ENCODE results near the gene GRIK5. TPM values are rescaled to one million over a fixed set of nuclear protein-coding genes. Genes with fewer than 3 reads are reported as not detected.
A peak's percentile ranks its signal among the peaks of the same experiment; 100 is the strongest.

GRIK5 gene, protein sequence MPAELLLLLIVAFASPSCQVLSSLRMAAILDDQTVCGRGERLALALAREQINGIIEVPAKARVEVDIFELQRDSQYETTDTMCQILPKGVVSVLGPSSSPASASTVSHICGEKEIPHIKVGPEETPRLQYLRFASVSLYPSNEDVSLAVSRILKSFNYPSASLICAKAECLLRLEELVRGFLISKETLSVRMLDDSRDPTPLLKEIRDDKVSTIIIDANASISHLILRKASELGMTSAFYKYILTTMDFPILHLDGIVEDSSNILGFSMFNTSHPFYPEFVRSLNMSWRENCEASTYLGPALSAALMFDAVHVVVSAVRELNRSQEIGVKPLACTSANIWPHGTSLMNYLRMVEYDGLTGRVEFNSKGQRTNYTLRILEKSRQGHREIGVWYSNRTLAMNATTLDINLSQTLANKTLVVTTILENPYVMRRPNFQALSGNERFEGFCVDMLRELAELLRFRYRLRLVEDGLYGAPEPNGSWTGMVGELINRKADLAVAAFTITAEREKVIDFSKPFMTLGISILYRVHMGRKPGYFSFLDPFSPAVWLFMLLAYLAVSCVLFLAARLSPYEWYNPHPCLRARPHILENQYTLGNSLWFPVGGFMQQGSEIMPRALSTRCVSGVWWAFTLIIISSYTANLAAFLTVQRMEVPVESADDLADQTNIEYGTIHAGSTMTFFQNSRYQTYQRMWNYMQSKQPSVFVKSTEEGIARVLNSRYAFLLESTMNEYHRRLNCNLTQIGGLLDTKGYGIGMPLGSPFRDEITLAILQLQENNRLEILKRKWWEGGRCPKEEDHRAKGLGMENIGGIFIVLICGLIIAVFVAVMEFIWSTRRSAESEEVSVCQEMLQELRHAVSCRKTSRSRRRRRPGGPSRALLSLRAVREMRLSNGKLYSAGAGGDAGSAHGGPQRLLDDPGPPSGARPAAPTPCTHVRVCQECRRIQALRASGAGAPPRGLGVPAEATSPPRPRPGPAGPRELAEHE
- total RNA-seq = under 1 TPM; 0.58 to 0.74 TPM

DNA sequence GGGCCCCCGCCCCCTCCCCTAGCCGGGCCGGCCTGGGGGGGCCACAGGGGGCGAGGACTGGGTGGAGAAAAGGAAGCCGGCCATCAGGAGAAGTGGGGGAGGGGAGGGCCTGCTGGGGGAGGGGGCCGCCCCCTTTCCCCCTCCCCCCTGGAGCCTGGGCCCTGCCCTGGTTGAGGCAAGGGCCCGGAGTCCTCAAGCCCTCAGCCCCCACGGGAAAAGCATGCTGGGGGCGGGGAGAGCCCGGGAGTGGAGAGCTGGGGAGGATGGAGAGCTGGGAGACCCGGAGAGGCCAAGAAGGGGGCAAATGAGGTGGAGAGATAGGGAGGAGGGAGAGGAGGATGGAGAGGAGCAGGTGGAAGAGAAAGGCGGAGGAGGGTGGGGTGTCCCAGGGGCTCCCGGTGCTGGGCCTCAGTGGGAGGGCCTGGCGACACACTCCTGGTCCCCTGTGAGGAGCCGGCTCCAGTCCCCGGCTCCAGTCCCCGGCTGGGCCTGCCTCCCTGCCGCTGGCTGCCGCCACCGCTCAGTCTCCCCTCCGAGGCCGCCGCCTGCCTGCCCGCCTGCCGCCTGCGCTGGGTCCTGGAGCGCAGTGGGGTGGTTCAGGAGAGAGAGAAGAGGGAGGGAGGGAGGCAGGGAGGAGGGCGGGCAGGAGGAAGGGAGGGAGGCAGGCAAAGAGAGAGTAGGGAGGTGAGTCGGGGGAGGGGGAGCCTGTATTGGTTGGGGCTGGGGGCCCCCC is at the start of gene GRIK5:
Gene GRIK5, minus strand, starts transcription at position 588 of the 733 bp plus-strand sequence. CDS start 4,436 bp downstream, outside the sequence.
- Mint-ChIP-seq H3K9me3 (no peaks in the 10 kb centered on the region), H3K36me3 (no peaks in the 10 kb centered on the region), H3K27ac (no peak within 1 kb of the TSS), H3K4me1 (peaks cover 4% of the 10 kb centered on the region), H3K27me3 (peaks cover 6% of the 10 kb centered on the region), H3K4me3 (no peak within 1 kb of the TSS)
- no peak for DNase-seq

DNA sequence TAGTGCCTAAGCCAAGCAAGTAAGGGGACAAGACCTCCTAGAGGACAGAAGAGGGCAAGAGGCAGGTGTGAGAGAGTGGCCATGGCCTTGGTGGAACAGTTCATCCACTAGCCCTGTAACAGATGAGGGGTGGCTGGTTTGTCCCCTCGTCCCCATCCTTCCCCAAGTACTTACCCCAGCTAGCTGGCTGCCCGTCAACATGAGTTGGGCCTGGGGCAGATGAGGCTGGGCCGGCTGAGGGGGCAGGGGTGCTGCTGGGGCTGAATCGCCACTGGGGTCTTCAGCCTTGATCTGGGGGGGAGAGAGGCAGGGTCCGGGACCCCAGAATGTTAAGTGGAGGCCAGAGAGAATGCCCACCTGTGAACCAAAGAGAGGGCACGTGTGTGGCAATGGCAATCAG is 47.1 kb upstream of the GRIK5 start:
- Mint-ChIP-seq H3K27ac (no peak overlapping the region), H3K36me3 (peaks cover 42% of the 10 kb centered on the region)

DNA sequence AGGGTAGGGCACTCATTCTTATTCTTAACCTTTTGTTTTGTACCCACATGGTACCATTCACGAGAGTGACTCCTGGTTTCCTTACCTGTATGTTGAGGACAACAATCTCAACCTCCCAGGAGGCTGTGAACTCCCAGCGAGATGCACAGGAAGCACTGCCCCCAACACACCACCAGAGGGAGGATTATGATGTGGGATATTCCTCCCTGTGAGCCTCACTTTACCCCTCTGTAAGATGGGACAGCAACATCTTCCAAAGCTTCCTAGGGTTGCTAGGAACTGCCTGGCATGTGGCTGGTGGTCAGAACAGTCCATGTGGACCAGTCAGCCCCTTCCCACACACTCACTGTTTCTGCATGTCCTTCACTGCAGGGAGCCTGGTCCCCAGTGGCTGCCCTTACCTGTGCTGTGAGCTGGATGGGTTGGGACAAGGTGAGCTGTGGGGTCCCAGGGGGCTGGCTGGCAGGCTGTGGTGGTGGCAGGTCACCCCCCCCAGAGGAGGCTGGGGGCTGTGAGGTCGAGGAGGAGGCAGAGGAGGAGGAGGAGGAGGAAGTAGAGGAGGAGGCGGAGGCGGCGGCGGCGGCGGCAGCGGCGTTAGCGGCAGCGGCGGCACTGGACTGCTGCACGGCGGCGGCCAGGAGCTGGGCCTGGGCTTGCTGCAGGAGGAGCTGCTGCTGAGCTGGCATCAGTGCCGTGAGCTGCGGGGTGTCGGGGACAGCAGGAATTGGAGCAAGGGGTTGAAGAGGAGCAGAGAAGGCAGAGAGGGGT is 46.5 kb upstream of the GRIK5 start:
- H3K4me3 Mint-ChIP-seq = no peak overlapping the region
- H3K27ac Mint-ChIP-seq = no peak overlapping the region
- peaks cover 43% of the 10 kb centered on the region for H3K36me3 Mint-ChIP-seq
- H3K27me3 Mint-ChIP-seq = no peaks in the 10 kb centered on the region
- no peak for DNase-seq
- peaks cover 54% of the 10 kb centered on the region for H3K4me1 Mint-ChIP-seq
- H3K9me3 Mint-ChIP-seq = no peaks in the 10 kb centered on the region

More for the DNA sequence above, 47.1 kb upstream of the GRIK5 start:
- peaks cover 52% of the 10 kb centered on the region for H3K4me1 Mint-ChIP-seq
- H3K27me3 Mint-ChIP-seq = no peaks in the 10 kb centered on the region
- H3K4me3 Mint-ChIP-seq = no peak overlapping the region
- H3K9me3 Mint-ChIP-seq = no peaks in the 10 kb centered on the region
- no peak for DNase-seq

DNA sequence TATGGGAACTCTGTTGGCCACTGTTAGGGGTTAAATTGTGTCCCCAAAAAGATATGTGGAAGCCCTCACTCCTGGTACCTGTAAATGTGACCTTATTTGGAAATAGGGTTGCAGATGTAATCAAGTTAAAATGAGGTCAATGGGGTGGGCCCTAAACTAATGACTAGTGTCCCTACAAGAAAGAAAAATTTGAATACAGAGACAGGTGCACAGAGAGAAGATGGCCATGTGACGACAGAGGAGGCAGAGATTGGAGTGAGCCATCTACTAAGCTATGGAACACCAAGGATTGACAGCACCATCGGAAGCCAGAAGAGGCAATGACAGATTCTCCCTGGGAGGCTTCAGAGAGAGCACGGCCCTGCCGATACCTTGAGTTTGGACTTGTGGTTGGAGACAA is 45.7 kb upstream of the GRIK5 start:
- Mint-ChIP-seq H3K36me3 (peaks cover 47% of the 10 kb centered on the region), H3K27ac (peak overlapping the region; percentile 53), H3K9me3 (no peaks in the 10 kb centered on the region), H3K4me3 (no peak overlapping the region), H3K27me3 (no peaks in the 10 kb centered on the region), H3K4me1 (peaks cover 49% of the 10 kb centered on the region)
- no peak for DNase-seq

DNA sequence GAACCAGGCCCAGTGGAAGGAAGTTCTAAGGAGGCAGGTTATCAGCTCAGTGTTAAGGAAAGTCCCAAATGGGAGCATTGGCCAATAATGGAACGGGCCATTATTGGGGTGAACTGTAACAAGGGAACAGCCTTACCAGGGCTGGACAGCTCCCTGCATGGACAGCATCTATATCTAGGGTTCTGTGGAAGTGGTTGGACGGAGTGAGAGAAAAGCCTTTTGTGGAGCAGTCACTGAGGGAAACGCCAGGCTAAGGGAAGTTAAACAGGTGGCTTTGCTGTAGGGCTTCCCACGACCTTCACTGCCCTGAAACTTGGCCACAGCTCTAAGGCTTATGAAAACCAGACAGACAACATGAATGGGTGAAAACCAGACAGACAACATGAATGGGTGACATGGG is 45.2 kb upstream of the GRIK5 start:
- Mint-ChIP-seq H3K4me3 (no peak overlapping the region), H3K4me1 (peaks cover 44% of the 10 kb centered on the region), H3K27me3 (no peaks in the 10 kb centered on the region), H3K27ac (no peak overlapping the region), H3K9me3 (no peaks in the 10 kb centered on the region), H3K36me3 (peaks cover 48% of the 10 kb centered on the region)
- no peak for DNase-seq

DNA sequence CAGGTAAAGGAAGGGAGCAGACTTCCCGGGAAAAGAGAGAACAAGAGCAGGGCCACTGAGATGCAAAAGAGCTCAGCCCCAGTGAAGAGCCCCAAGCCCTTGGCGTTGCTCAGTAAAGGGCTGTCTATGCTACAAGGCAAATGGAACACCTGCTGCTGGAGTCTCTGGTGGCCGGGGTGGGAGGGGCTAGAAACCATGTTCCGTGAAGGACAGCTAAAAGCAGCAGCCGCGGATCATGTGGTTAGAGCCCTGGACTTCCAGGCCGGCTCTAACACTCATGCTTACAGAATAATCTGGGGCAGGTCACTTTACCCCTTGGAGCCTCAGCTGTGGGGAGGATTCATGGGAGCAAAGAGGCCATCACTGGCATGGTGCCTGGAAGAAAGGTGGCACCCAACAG is 44.4 kb upstream of the GRIK5 start:
- Mint-ChIP-seq H3K4me1 (peaks cover 42% of the 10 kb centered on the region), H3K36me3 (peaks cover 48% of the 10 kb centered on the region), H3K4me3 (no peak overlapping the region)

DNA sequence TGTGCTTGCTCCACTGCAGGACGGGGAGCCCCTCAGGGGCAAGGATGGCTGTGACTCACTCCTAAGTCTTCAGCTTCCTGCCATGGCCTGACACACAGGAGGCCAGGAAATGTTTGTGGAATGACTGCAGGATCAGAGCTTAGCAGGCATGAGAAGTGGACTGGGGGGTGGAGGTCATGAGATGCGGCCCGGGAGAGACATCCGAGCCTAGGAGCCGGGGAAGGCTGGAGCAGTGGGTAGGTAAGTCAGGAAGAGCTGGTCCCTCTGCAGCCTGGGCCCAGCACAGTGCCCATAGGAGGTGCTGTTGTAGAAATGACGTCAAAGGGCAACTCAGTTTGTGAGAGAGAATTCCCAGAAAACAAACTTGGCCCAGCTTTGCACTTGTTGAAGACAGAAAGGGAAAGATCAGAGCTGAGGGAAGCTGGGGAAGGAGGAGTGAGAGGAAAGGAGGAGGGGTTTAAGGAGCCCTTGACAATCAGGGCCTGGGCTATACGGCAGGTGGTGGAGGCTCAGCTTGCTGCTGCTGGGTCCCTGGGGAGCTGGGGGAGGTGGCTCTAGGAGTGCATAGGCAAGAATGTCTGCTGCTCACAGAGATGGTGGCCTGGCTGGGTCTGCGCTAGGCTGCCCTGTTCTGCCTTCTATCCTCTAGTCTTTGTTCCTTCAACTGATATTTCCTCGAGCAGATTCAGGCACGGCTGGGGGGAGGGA is 43.8 kb upstream of the GRIK5 start:
- no peaks in the 10 kb centered on the region for H3K9me3 Mint-ChIP-seq
- H3K4me1 Mint-ChIP-seq = peaks cover 43% of the 10 kb centered on the region
- H3K36me3 Mint-ChIP-seq = peaks cover 46% of the 10 kb centered on the region
- H3K27ac Mint-ChIP-seq = peak overlapping the region; percentile 73
- DNase-seq = no peak
- no peak overlapping the region for H3K4me3 Mint-ChIP-seq
- no peaks in the 10 kb centered on the region for H3K27me3 Mint-ChIP-seq

More for the DNA sequence above, 44.4 kb upstream of the GRIK5 start:
- no peak for DNase-seq
- H3K9me3 Mint-ChIP-seq = no peaks in the 10 kb centered on the region
- peak overlapping the region; percentile 73 for H3K27ac Mint-ChIP-seq
- H3K27me3 Mint-ChIP-seq = no peaks in the 10 kb centered on the region

DNA sequence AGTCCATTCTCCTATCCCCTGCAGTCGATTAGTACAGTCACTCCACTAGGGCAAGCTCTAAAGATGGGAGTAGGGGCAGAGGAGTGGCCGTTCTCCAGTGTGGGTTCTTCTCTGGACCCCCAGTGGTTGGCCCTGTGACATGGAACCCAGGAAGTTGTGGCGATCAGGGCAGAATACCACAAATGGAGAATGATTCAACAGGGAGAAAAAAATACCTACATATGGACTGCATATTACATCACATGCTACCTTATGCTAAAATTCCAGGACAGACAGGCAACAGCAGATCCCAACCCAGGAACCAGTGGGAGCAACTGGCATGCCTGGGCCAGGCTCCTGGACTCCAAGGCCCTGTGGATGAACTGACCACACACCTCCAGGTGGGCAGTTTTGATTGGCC is 41.8 kb upstream of the GRIK5 start:
- DNase-seq = no peak
- Mint-ChIP-seq H3K36me3 (peaks cover 40% of the 10 kb centered on the region), H3K27ac (peak overlapping the region; percentile 70), H3K27me3 (no peaks in the 10 kb centered on the region), H3K4me3 (no peak overlapping the region), H3K4me1 (peaks cover 42% of the 10 kb centered on the region), H3K9me3 (no peaks in the 10 kb centered on the region)

DNA sequence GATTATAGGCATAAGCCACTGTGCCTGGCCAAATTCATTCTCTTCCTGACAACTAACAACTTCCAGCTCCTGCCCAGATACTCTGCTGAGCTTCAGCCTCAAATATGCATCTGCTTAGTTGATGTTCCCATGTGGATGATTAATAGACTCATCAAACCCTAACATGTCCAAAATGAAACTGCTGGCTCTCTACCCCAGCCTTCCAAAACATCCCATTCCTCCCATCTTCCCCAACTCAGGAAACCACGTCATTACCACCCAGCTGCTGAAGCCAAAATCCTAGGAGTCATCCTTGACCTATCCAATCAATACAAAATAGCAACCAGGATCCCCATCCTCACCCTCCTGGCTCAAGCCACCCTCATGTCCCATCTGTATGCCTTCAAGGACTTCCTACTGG is 41.4 kb upstream of the GRIK5 start:
- H3K4me1 Mint-ChIP-seq = peaks cover 44% of the 10 kb centered on the region
- DNase-seq = no peak
- no peaks in the 10 kb centered on the region for H3K9me3 Mint-ChIP-seq
- peak overlapping the region; percentile 70 for H3K27ac Mint-ChIP-seq
- no peak overlapping the region for H3K4me3 Mint-ChIP-seq
- H3K36me3 Mint-ChIP-seq = peaks cover 38% of the 10 kb centered on the region
- H3K27me3 Mint-ChIP-seq = no peaks in the 10 kb centered on the region

DNA sequence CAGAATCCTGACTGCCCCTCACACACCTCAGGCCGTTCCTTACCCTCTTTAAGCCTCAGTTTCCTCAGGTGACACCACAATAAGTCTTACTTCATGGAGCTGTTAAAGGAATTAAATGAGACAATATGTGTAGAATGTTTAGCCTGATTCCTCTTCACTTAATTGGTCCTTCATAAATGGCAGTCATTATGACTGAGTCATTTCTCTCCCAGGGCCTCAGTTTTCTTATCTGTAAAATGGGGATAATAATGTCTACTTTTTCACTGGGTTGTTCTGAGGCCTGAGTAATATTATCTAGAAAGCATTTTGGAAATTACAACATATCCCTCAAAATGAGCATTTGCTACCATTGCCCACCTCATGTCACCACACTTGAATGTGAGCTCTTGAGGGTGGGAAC is 40.7 kb upstream of the GRIK5 start:
- H3K36me3 Mint-ChIP-seq = peaks cover 32% of the 10 kb centered on the region
- no peak overlapping the region for H3K4me3 Mint-ChIP-seq
- peak overlapping the region; percentile 70 for H3K27ac Mint-ChIP-seq
- no peaks in the 10 kb centered on the region for H3K27me3 Mint-ChIP-seq
- H3K4me1 Mint-ChIP-seq = peaks cover 47% of the 10 kb centered on the region
- DNase-seq = no peak
- no peaks in the 10 kb centered on the region for H3K9me3 Mint-ChIP-seq

DNA sequence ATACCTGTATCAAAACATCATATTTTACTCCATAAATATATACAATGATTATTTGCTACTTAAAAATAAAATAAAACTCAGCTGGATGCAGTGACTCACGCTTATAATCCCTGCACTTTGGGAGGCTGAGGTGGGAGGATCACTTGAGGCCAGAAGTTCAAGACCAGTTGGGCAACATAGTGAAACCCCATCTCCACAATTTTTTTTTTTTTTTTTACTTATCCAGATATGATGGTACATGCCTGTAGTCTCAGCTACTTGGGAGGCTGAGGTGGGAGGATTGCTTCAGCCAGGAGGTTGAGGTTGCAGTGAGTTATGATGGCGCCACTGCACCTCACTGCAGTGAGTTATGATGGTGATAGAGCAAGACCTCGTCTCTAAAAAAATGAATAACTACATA is 39.9 kb upstream of the GRIK5 start:
- DNase-seq = no peak
- Mint-ChIP-seq H3K27me3 (no peaks in the 10 kb centered on the region), H3K4me3 (no peak overlapping the region), H3K9me3 (no peaks in the 10 kb centered on the region), H3K27ac (no peak overlapping the region), H3K36me3 (peaks cover 32% of the 10 kb centered on the region), H3K4me1 (peaks cover 51% of the 10 kb centered on the region)

DNA sequence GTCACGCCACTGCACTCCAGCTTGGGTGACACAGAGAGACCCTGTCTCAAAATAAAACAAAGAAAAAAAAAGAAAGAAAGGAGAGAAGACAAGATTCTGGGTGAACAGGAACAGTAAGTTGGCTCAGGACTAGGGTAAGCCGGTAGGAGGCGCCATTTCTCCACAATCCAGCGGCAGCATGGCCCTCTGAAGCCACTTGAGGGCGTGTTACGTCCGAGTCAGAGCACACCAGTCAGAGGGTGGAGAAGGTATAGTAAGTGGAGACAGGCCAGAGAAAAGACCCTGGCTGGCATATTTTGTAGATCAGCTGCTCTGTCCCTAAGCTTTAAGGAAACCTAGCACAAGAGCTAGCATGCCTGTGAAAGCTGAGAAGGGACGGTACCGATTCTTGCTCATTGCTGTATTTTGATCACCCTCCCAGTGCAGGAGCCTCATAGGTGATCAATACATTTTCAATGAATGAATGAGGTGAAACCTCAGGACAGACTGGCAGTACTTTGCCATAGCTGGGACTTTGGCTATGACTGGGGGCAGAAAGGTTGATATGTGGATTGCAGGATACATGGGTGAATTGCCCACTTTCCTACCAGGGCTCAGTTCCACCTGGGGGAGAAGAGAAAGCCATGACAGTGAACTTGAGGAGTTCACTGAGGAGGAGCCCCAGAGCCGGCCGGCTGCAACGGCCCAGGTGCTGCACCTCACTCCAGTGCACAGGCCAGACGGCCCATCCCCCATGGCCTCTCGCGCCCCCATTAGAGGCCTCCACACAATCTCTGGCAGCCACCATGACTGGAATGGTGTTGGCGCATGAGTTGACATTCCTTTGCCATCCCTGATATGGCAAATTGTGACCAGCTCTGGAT is 38.8 kb upstream of the GRIK5 start:
- peaks cover 31% of the 10 kb centered on the region for H3K36me3 Mint-ChIP-seq
- peaks cover 50% of the 10 kb centered on the region for H3K4me1 Mint-ChIP-seq
- peak; percentile 83 for DNase-seq
- H3K27me3 Mint-ChIP-seq = no peaks in the 10 kb centered on the region
- peak overlapping the region; percentile 22 for H3K27ac Mint-ChIP-seq
- H3K9me3 Mint-ChIP-seq = no peaks in the 10 kb centered on the region
- no peak overlapping the region for H3K4me3 Mint-ChIP-seq

DNA sequence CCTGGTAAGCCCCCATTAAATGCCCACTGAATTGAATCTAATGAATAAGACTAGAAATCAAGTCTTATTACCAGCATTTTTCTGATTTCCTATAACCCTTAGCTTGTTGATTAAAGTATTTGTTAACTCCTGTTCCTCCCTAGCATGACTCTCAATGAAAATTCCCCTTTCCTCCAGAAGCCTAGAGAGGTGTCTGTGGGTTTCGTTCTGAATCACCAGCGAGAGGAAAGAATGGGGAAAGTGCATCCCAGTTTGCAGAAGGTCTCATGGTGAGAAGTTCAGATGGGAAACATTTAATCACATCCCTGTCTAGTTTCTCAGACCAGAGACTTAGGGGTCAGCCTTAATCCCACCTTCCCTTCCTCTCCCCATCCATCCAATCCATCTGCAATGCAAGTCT is 35.4 kb upstream of the GRIK5 start:
- H3K36me3 Mint-ChIP-seq = peaks cover 13% of the 10 kb centered on the region
- DNase-seq = no peak
- H3K4me1 Mint-ChIP-seq = peaks cover 31% of the 10 kb centered on the region
- no peaks in the 10 kb centered on the region for H3K9me3 Mint-ChIP-seq
- peak overlapping the region; percentile 65 for H3K27ac Mint-ChIP-seq
- H3K27me3 Mint-ChIP-seq = no peaks in the 10 kb centered on the region
- no peak overlapping the region for H3K4me3 Mint-ChIP-seq
